Nephron (organoid): ENCODE results near the gene PTGER3.

Experiments used
- H3K27ac Mint-ChIP-seq, 3 experiments: 2 replicates each; pipeline ENCODE4 v1.8.0; 2020; ENCODE audit warnings: mixed read lengths in 3 of 3, mild to moderate bottlenecking in 2 of 3, moderate library complexity in 1 of 3
- H3K27me3 Mint-ChIP-seq: 2 replicates; pipeline ENCODE4 v1.8.0; 2021; ENCODE audit warnings: low read depth, mild to moderate bottlenecking, moderate library complexity, mixed read lengths
- H3K36me3 Mint-ChIP-seq: 2 replicates; pipeline ENCODE4 v1.8.0; 2020; ENCODE audit warnings: low read depth, mixed read lengths
- H3K4me1 Mint-ChIP-seq: 2 replicates; pipeline ENCODE4 v1.8.0; 2020; ENCODE audit warnings: mixed read lengths
- H3K4me3 Mint-ChIP-seq, 3 experiments: 2 replicates each; pipeline ENCODE4 v1.8.0; 2020; ENCODE audit warnings: mild to moderate bottlenecking in 3 of 3, mixed read lengths in 3 of 3, moderate library complexity in 2 of 3
- H3K9me3 Mint-ChIP-seq: 2 replicates; pipeline ENCODE4 v1.8.0; 2020; ENCODE audit warnings: mixed read lengths
- TF ChIP-seq, protein P1 (sequence below), 3 experiments: fragments of 200-600 bp; sonication (generic); IDR thresholded peaks; one replicate each; pipeline ENCODE4 v1.5.0; 2021; ENCODE audit warnings: antibody characterized with exemption in 3 of 3; ENCODE audit not compliant: unreplicated experiment in 3 of 3

The PTGER3 gene

DNA sequence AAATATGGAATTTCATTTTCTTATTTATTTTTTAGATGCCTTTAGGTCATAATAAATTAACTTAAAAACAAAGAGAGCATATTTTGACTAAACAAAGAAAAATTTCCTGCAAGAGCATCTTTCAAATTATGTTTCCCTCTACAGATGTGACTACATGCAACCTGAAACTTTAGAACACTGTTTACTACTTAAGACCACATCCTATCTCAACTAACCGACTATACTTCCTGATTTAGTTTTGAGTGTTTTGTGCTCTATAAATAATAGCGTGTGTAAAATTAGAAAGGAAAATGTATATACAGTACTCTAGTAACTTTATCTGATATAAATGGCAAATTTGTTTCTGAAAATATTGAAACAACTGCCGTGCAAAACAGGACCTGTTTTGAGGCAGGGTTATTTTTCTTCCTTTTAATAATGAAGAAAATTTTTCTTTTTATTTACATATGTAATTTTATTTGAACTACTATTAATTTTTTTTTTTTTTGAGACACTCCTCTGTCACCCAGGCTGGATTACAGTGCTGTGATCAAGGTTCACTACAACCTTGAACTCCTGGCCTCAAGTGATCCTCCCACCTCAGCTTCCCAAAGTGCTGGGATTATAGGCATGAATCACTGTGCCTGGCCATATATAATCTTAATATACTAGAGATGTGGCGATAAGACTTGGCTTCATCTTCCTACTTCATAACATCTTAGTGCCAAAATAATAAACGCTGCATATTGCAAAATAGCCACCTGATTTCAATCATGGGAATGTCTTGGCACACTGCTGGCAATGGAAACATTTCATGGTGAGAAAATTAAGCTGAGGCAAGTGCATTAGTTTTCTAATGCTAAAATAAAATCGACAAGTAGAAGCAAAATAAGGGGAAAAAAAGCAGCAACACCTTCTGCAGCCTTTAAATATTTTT lies 21.0 kb upstream of the PTGER3 start:
- Mint-ChIP-seq H3K36me3 (peaks cover 73% of the 10 kb centered on the region), H3K27ac (no peak overlapping the region), H3K4me3 (no peak overlapping the region), H3K27me3 (no peaks in the 10 kb centered on the region), H3K4me1 (no peaks in the 10 kb centered on the region), H3K9me3 (no peaks in the 10 kb centered on the region)
- TF ChIP-seq, protein P1, sequence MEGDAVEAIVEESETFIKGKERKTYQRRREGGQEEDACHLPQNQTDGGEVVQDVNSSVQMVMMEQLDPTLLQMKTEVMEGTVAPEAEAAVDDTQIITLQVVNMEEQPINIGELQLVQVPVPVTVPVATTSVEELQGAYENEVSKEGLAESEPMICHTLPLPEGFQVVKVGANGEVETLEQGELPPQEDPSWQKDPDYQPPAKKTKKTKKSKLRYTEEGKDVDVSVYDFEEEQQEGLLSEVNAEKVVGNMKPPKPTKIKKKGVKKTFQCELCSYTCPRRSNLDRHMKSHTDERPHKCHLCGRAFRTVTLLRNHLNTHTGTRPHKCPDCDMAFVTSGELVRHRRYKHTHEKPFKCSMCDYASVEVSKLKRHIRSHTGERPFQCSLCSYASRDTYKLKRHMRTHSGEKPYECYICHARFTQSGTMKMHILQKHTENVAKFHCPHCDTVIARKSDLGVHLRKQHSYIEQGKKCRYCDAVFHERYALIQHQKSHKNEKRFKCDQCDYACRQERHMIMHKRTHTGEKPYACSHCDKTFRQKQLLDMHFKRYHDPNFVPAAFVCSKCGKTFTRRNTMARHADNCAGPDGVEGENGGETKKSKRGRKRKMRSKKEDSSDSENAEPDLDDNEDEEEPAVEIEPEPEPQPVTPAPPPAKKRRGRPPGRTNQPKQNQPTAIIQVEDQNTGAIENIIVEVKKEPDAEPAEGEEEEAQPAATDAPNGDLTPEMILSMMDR (IDR thresholded peaks at IDR 0.05; ENCODE audit: unreplicated experiment in 3 of 3) = no peak

DNA sequence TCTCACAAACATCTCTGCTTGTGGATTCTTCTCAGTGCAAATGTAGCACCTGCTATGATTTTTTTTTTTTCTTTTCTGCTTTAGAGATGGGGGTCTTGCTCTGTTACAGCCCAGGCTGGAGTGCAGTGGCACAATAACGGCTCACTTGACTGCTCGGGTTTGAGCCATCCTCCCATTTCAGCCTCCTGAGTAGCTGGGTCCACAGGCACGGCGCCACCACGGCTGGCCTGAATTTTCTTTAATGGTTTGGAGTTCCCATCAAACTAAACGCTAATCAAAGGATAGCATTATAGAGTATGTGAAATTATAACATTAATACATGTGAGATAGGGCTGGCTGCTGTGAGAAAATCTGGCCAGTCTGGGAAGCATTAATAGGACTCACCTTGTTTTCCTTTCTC lies 7.2 kb upstream of the PTGER3 start:
- peaks cover 8% of the 10 kb centered on the region for H3K27me3 Mint-ChIP-seq
- TF ChIP-seq, protein P1 (IDR thresholded peaks at IDR 0.05; ENCODE audit: unreplicated experiment in 3 of 3) = no peak
- H3K4me1 Mint-ChIP-seq = peaks cover 2% of the 10 kb centered on the region
- H3K9me3 Mint-ChIP-seq = no peaks in the 10 kb centered on the region
- no peak overlapping the region for H3K4me3 Mint-ChIP-seq
- peaks cover 16% of the 10 kb centered on the region for H3K36me3 Mint-ChIP-seq
- H3K27ac Mint-ChIP-seq = no peak overlapping the region

DNA sequence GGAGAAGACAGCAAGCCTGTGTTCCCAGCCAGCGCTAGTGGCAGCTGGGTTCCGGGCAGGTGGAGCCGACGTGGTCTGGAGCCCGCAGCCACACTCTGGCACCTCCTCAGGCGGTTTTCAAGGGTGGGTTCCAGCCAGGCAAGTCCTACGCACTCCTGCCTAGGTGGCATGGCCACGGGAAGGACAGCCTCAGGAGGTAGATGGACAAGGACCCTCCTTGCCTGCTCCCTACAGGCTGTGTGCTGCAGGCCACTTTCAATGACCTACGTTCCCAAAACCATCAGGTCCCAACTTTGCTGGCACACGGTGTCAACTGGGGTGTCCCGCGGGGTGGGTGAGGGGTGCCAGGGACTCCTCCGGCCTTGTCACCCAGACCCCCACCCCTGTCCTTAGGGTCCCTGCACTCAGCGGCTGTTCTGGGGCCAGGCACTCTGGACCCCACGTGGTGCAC lies 6.7 kb upstream of the PTGER3 start:
- TF ChIP-seq, protein P1 (IDR thresholded peaks at IDR 0.05; ENCODE audit: unreplicated experiment in 3 of 3) = no peak
- no peaks in the 10 kb centered on the region for H3K9me3 Mint-ChIP-seq
- peaks cover 3% of the 10 kb centered on the region for H3K4me1 Mint-ChIP-seq
- peaks cover 12% of the 10 kb centered on the region for H3K27me3 Mint-ChIP-seq
- no peak overlapping the region for H3K4me3 Mint-ChIP-seq
- H3K27ac Mint-ChIP-seq = no peak overlapping the region
- H3K36me3 Mint-ChIP-seq = peaks cover 12% of the 10 kb centered on the region

DNA sequence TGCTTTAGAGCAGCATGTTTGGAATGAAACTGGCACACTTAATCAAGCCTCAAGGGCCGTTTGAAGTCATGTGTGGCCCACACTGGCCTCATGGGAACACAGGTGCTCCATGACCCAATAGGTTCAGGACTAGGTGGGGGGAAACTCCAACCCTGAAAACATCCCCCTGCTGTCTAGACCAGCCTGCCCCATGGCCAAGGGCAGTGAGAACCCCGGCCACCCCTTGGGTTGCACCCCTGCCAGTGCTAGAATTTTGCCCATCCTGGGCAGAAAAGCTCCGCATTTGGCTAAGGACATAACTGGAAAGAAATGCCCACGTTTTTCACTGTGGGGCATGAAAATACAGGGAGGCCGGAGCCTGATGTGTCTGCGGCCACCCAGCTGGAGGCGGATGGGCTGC lies 6.1 kb upstream of the PTGER3 start:
- Mint-ChIP-seq H3K27ac (no peak overlapping the region), H3K36me3 (peaks cover 7% of the 10 kb centered on the region), H3K4me3 (no peak overlapping the region), H3K27me3 (peaks cover 17% of the 10 kb centered on the region), H3K4me1 (peaks cover 3% of the 10 kb centered on the region), H3K9me3 (no peaks in the 10 kb centered on the region)
- TF ChIP-seq, protein P1 (IDR thresholded peaks at IDR 0.05; ENCODE audit: unreplicated experiment in 3 of 3) = no peak

DNA sequence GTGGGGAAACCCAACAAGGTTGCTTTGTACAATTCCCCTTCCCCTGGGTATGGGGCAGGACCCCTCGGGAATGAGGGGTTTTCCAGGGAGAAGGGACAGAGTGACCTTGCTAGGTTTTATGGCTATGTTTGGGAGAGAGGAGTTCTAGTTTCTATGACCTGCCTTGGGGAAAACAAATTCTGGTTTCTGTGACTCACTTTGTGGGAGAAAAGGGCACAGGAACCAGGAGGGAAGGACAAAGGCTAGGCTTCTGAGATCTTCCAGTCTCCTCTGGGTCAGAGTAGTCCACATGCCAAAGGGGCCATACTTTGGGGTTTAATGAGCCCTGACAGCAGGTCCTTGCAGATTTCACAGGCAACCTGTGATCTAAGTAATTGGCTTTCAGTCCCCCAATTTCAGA lies 5.5 kb upstream of the PTGER3 start:
- Mint-ChIP-seq H3K4me1 (peaks cover 3% of the 10 kb centered on the region), H3K36me3 (peaks cover 4% of the 10 kb centered on the region), H3K27ac (no peak overlapping the region), H3K4me3 (no peak overlapping the region), H3K27me3 (peaks cover 23% of the 10 kb centered on the region), H3K9me3 (no peaks in the 10 kb centered on the region)
- TF ChIP-seq, protein P1 (IDR thresholded peaks at IDR 0.05; ENCODE audit: unreplicated experiment in 3 of 3) = no peak
